Esophagus muscularis mucosa (tissue), 4 donors: ENCODE data around the gene WDR70.

Experiments used
- EP300 ChIP-seq: sonication (generic); formaldehyde crosslinking; IDR thresholded peaks from one replicate; pipeline ENCODE4 v1.6.1; 2017; ENCODE audit warnings: antibody characterized with exemption
- POLR2A ChIP-seq: fragments of 450-650 bp; IDR thresholded peaks from one replicate; pipeline ENCODE4 v1.6.1; 2017; ENCODE audit warnings: antibody characterized with exemption, moderate library complexity, mild to moderate bottlenecking, low read depth
- POLR2AphosphoS5 ChIP-seq, 2 donors: sonication (generic); formaldehyde crosslinking; IDR thresholded peaks; one replicate each; pipeline ENCODE4 v1.6.1; 2017; ENCODE audit warnings: antibody characterized with exemption in 2 of 2
- TF ChIP-seq, protein P1 (sequence below), 3 experiments: fragments of 200-600 bp in 2 of 3; fragments of 450-650 bp in 1 of 3; sonication (generic) in 2 of 3; IDR thresholded peaks; one replicate each; pipeline ENCODE4 v1.5.1; 2017 to 2019; ENCODE audit warnings: antibody characterized with exemption in 3 of 3, mild to moderate bottlenecking in 2 of 3, moderate library complexity in 1 of 3

DNA sequence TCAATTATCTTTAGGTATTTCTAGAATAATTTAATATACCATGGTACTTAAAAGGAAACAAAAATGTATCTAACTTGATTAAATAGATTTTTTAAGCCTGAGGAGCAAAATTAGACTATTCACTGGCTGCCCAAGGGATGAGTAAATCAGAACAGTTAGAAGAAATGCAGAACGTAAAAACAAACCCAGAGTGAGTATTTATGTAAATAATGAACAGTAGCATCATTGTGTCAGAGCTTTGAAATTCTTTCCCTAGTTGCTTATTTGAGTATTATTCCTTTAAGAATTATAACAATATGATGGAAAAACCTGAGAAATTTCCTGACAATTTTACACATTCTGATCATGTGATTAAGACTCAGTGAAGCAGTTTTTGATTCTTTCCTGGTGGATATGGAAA lies 259.8 kb downstream of the WDR70 start:
- TF ChIP-seq, protein P1, sequence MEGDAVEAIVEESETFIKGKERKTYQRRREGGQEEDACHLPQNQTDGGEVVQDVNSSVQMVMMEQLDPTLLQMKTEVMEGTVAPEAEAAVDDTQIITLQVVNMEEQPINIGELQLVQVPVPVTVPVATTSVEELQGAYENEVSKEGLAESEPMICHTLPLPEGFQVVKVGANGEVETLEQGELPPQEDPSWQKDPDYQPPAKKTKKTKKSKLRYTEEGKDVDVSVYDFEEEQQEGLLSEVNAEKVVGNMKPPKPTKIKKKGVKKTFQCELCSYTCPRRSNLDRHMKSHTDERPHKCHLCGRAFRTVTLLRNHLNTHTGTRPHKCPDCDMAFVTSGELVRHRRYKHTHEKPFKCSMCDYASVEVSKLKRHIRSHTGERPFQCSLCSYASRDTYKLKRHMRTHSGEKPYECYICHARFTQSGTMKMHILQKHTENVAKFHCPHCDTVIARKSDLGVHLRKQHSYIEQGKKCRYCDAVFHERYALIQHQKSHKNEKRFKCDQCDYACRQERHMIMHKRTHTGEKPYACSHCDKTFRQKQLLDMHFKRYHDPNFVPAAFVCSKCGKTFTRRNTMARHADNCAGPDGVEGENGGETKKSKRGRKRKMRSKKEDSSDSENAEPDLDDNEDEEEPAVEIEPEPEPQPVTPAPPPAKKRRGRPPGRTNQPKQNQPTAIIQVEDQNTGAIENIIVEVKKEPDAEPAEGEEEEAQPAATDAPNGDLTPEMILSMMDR (IDR thresholded peaks at IDR 0.05) = no peak
- TF ChIP-seq POLR2AphosphoS5 (IDR thresholded peaks at IDR 0.05) = no peak
- TF ChIP-seq POLR2A = no peak
- no peak for TF ChIP-seq EP300
